ENCODE measurements around the gene CAPN15. TPM values are rescaled to one million over a fixed set of nuclear protein-coding genes. Genes with fewer than 3 reads are reported as not detected.
"Not testable (repeated sequence)": the region's sequence is repeated elsewhere in the genome, so short reads cannot be mapped to it uniquely, and the experiment has no call there.

Gene CAPN15
- total RNA-seq, 2 donors from 2014 or later: 55.3 to 76.1 TPM

DNA sequence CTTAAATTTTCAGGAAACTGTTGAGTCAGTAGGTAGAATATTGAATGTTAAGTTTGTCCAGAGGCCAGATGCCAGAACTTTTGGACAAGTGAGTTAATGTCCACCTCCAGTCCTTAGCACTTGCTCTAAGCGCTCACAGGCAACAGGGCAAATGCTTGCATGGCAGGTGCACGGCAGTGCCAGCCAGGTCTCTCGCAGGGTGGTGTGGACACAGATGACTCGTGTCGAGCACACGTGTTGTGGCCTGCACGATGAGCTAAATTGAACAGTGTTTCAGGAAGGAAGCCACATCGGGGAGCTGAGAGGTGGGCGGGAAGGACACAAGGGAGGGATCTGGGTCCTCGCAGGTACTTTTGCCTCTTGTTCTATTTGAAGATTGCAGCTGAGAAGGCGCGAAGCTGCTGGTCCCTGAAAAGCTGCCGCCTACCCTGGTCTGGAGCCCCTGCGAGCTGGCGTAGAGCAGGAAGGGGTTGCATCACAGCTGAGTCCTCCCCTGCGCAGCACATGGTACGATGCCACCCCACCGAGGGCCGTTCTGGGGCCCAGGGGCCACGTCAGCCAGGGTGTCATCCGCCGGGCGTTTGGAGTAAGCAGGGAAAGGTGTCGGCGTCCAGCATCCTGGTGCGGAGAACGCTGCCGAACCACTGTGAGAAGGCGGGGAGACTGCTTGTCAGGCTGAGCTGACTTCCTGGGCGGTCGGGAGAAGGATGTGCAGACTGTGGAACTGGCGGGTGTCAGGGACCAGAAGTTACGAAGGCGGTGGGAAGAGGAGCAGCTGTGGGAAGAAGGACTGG lies 68.6 kb downstream of the CAPN15 start:
- TF ChIP-seq, protein P1, sequence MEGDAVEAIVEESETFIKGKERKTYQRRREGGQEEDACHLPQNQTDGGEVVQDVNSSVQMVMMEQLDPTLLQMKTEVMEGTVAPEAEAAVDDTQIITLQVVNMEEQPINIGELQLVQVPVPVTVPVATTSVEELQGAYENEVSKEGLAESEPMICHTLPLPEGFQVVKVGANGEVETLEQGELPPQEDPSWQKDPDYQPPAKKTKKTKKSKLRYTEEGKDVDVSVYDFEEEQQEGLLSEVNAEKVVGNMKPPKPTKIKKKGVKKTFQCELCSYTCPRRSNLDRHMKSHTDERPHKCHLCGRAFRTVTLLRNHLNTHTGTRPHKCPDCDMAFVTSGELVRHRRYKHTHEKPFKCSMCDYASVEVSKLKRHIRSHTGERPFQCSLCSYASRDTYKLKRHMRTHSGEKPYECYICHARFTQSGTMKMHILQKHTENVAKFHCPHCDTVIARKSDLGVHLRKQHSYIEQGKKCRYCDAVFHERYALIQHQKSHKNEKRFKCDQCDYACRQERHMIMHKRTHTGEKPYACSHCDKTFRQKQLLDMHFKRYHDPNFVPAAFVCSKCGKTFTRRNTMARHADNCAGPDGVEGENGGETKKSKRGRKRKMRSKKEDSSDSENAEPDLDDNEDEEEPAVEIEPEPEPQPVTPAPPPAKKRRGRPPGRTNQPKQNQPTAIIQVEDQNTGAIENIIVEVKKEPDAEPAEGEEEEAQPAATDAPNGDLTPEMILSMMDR (conservative IDR thresholded peaks at IDR 0.05): no peak
- WGBS, 2 experiments (ENCODE audit: insufficient coverage in 1 of 2, insufficient read length in 1 of 2): 95 to 99% methylated on average over 33 to 34 of the region's 34 CpGs
- H3K4me1 ChIP-seq (ENCODE audit: control insufficient read depth, insufficient read depth, low read length): no peaks in the 10 kb centered on the region
- Mint-ChIP-seq H3K4me1 (peaks cover 1% of the 10 kb centered on the region), H3K27me3 (ENCODE audit: insufficient read depth) (peaks cover 5% of the 10 kb centered on the region), H3K4me3 (no peak overlapping the region), H3K9me3 (peaks cover 2% of the 10 kb centered on the region), H3K27ac (no peak overlapping the region), H3K36me3 (ENCODE audit: low read depth) (peaks cover 32% of the 10 kb centered on the region)
- no peak overlapping the region for H3K27ac ChIP-seq (ENCODE audit: low read depth, low read length)
- H3K36me3 ChIP-seq (ENCODE audit: control insufficient read depth, insufficient read depth, low read length): peaks cover 10% of the 10 kb centered on the region
- peaks cover 2% of the 10 kb centered on the region for H3K27me3 ChIP-seq (ENCODE audit: control insufficient read depth, insufficient read depth, low read length, poor library complexity, severe bottlenecking)
- H3K9ac ChIP-seq (ENCODE audit: extremely low read depth, low read length, poor library complexity, severe bottlenecking): no peak overlapping the region
- DNase-seq: no peak
- no peak overlapping the region for H3K4me3 ChIP-seq (ENCODE audit: low read length)
- no peaks in the 10 kb centered on the region for H3K9me3 ChIP-seq (ENCODE audit: control insufficient read depth, low read length)

DNA sequence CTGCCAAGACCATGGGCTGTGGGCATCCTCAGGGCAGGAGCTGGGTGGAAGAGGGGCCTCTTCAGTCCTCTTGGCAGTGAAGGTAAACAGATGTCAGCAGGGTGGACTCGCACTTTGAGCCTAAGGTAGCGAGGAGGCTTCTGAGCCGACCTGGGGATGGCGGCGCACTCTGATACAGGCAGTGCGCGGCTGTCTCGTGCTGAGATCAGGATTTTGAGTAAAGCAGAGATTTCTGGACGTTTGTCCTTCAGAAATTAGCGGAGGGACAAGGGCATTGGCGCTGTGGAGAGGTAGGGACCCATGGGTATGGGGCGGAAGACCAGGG lies 69.2 kb downstream of the CAPN15 start:
- Histone ChIP-seq H3K36me3 (ENCODE audit: control insufficient read depth, insufficient read depth, low read length) (peaks cover 13% of the 10 kb centered on the region), H3K4me1 (ENCODE audit: control insufficient read depth, insufficient read depth, low read length) (no peaks in the 10 kb centered on the region), H3K9ac (ENCODE audit: extremely low read depth, low read length, poor library complexity, severe bottlenecking) (no peak overlapping the region), H3K27ac (ENCODE audit: low read depth, low read length) (no peak overlapping the region), H3K9me3 (ENCODE audit: control insufficient read depth, low read length) (no peaks in the 10 kb centered on the region), H3K27me3 (ENCODE audit: control insufficient read depth, insufficient read depth, low read length, poor library complexity, severe bottlenecking) (no peaks in the 10 kb centered on the region), H3K4me3 (ENCODE audit: low read length) (no peak overlapping the region)
- Mint-ChIP-seq H3K4me1 (no peaks in the 10 kb centered on the region), H3K4me3 (no peak overlapping the region), H3K27ac (no peak overlapping the region), H3K27me3 (ENCODE audit: insufficient read depth) (peaks cover 3% of the 10 kb centered on the region), H3K9me3 (peaks cover 2% of the 10 kb centered on the region), H3K36me3 (ENCODE audit: low read depth) (peaks cover 32% of the 10 kb centered on the region)
- DNase-seq: no peak
- WGBS, 2 experiments (ENCODE audit: insufficient coverage in 1 of 2, insufficient read length in 1 of 2): 94 to 96% methylated on average over 12 of the region's 12 CpGs
- TF ChIP-seq, protein P1 (conservative IDR thresholded peaks at IDR 0.05): no peak

DNA sequence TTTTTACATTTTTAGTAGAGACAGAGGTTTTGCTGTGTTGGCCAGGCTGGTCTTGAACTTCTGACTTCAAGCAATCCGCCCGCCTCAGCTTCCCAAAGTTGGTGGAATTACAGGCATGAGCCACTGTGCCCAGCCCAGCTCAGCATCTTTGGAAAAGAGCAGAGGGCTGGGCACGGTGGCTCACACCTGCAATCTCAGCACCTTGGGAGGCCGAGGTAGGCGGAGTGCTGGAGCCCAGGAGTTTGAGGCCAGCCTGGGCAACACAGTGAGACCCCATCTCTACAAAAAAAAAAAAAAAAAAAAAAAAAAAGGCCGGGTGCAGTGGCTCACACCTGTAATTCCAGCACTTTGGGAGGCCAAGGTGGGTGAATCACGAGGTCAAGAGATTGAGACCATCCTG lies 70.1 kb downstream of the CAPN15 start:
- not testable (repeated sequence) for H3K9me3 Mint-ChIP-seq; H3K27ac Mint-ChIP-seq; H3K4me3 Mint-ChIP-seq; DNase-seq; H3K27me3 ChIP-seq (ENCODE audit: control insufficient read depth, insufficient read depth, low read length, poor library complexity, severe bottlenecking); H3K27ac ChIP-seq (ENCODE audit: low read depth, low read length); H3K9me3 ChIP-seq (ENCODE audit: control insufficient read depth, low read length); H3K4me3 ChIP-seq (ENCODE audit: low read length); H3K9ac ChIP-seq (ENCODE audit: extremely low read depth, low read length, poor library complexity, severe bottlenecking); H3K4me1 Mint-ChIP-seq; H3K4me1 ChIP-seq (ENCODE audit: control insufficient read depth, insufficient read depth, low read length); H3K27me3 Mint-ChIP-seq (ENCODE audit: insufficient read depth)
- peaks cover 33% of the 10 kb centered on the region for H3K36me3 Mint-ChIP-seq (ENCODE audit: low read depth)
- 83 to 96% methylated on average over 2 to 7 of the region's 7 CpGs for whole genome bisulfite sequencing, 2 experiments (ENCODE audit: insufficient coverage in 1 of 2, insufficient read length in 1 of 2)
- peaks cover 13% of the 10 kb centered on the region for H3K36me3 ChIP-seq (ENCODE audit: control insufficient read depth, insufficient read depth, low read length)

All from endodermal cell (in vitro differentiated cells).